Measurements from ENCODE around the gene TMEM145.

- TF ChIP-seq CTCF (conservative IDR thresholded peaks at IDR 0.05 in 1 of 2, IDR thresholded peaks at IDR 0.05 in 1 of 2; ENCODE audit: low read depth in 1 of 2, low read length in 2 of 2), result no peak
- no peak for TF ChIP-seq EZH2 (IDR thresholded peaks at IDR 0.05; ENCODE audit: low read length, missing control alignments)
These were observed 9.2 kb downstream of the TMEM145 start for GRCh38 chr19:42322305-42322704.

Measured in fibroblast of lung (primary cell).